ENCODE results near the gene MTHFR.

Gene MTHFR

GRCh38 chr1:11796036-11796828 is 9.5 kb downstream of the MTHFR start:
- no peak for DNase-seq

DNA sequence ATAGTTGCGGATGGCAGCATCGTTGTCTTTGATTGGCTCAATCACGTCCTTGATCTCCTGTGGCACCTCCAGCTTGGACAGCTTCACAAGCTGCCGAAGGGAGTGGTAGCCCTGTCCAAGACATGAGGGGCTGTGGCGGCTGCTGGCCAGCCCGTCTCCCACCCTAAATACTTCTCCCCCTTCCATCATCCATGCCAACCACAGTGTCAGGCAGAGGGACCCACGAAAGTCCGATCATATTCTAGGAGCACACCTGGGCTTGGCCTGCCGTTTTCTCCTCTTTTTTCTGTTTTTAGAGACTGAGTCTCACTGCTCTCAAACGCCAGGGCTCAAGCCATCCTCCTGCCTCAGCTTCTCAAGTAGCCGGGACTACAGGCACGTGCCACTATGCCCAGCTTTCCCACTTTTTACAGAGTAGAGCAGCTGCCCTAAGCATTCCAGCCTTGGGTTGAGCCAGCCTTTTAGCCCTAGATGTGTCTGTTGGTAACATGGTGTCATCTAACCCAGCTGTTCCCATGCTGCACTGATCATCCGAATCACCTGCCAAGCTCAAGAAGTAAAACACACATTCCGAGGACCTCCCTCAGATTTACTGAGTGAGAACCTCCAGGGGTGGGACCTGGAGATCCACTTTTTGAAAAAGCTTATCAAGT is 10.4 kb downstream of the MTHFR start:
- no peak for DNase-seq

- no peak for DNase-seq
Measured at GRCh38 chr1:11794446-11795237, 11.1 kb downstream of the MTHFR start.

- no peak for DNase-seq
Measured at GRCh38 chr1:11793819-11794218, 11.9 kb downstream of the MTHFR start.

GRCh38 chr1:11792106-11792505 is 13.7 kb downstream of the MTHFR start:
- no peak for DNase-seq

DNA sequence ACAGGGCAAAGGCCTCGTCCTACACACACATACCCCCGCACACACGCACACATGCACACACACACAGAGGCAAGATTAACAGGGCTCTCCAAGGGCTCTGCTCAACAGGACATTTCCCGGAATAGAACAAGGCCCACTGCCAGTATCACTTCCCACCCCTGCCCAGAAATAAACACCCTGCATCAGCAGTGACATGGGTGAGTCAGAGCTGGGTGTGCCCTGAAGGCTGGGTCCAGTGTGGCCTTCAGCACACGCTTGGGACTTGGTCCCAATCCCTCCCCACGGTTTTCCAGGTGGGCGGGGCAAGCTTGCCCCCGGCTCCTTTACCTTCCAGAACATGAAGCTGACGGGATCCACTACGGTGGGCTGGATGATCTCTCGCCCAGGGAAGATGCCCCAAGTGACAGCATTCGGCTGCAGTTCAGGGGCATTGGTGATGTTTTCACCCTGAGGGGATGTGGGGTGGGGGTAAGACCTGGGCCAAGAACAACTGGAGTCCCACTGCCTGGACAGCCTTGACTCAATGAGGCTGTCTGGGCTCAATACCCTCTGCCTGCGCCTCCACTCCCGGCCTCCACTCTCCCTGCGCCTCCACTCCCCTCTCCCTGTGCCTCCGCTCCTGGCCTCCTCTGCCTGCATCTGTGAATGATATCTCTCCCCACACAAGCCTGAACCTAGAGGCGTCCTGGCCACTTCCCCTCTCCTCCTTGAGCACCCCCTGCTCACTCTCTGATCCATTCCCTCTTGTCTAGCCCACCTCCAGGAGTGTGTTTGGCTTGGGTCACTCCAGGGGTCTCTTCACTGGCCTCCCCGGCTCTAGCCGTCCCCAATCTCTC is 14.7 kb downstream of the MTHFR start:
- DNase-seq, result no peak

DNA sequence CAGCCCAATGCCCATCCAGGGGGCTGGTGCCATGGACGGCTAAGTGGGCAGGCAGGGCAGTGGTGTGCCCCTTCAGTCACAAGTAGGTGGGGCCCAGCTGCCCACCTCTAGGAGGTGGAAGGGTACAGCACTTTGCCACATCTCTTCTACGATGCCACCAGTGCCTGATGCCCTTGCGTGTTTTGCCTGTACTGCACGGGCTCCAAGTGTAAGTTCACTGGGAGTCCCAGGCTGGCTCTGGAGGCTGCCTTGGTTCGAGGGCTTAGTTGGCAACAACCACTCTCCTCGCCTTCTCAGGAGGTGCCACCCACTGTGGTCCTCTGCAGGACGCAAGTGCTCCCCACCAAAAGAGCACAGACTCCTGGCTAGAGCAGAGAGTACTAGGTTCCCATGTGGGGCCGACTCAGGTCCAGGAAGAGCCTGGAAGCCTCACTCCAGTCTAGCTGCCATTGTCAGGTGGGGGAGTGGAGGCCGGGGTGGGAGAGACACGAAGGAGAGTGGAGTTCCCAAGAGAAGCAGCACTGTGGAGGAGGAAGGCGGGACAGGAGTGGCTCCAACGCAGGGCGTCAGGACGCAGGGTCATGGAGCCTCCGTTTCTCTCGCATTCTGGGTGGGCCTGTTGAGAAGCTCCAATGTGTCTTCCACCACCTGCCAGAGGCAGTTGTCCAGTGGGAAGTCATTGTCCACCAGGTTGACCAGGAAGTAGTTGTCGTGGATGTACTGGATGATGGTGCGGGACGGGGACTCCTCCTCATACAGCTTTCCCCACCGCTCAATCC is 15.5 kb downstream of the MTHFR start:
- DNase-seq, result no peak

DNA sequence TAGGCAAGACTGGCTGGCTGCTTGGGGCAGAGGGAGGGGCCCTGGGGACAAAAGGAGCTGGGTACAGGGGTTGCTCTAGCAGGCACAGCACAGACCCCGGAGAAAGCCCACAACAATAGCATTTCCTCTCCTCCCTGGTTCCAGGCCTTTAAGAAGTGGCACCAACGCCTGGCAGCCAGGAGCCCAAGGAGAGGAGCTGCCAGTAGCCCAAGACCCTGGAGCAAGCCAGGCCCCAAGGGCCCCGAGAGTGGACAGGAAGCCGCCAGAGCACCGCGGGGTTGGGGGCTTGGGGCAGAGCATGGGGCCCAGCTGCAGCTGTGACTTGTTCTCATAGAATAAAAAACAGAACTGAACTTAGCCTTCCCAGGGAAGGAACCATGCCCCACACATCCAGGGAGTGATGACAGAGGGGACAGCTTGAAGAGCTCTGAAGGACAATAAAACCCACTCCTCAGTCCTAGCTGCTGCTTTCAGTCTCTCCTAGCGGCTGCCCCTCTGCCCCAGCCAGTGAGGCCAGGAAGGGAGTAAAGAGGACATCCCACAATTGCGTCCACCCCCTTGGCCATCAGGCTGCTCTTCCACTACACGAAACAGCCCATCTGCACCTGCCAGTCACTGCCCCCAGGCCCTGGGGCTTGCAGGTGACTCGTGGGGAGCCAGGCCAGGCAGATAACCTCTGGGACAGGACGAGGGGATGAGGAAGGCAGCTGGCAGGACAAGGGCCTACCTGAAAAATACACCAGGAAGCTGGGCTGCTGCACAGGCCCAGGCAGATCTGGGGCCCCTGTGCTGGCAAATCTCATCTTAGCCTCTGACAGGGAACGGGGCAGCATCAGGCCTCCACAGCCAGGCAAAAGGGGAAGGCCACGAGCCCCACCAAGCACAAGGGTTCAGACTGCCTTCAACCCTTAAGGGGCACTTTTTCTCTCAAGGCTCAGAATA is 16.4 kb downstream of the MTHFR start:
- DNase-seq, result no peak

DNA sequence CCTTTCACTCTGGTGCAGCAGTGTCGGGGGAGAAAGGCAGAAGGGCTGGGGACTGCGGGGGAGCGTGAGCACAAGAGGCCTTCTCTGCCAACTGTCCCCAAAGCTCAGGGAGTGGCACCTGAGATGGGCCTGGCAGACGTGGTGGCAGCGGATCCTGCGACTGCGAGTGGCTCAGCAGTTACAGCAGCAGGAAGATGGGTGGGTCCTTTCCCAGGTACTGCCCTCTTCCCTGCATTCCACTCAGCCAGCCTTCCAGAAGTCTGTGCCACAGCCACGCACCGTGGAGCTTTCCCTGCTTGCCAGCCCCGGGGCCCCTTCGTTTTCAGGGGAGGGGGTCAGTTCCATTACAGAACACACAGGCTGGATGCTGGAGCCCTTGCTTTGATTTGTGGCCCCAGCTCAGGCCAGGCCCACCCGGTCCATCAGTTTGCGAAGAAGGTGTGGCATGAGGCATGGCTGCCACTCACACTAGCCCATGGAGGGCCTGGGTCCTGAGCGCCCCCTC is 17.2 kb downstream of the MTHFR start:
- DNase-seq, result no peak

GRCh38 chr1:11787804-11788436 is 17.8 kb downstream of the MTHFR start:
- no peak for DNase-seq

GRCh38 chr1:11787251-11787803 is 18.4 kb downstream of the MTHFR start:
- no peak for DNase-seq

DNA sequence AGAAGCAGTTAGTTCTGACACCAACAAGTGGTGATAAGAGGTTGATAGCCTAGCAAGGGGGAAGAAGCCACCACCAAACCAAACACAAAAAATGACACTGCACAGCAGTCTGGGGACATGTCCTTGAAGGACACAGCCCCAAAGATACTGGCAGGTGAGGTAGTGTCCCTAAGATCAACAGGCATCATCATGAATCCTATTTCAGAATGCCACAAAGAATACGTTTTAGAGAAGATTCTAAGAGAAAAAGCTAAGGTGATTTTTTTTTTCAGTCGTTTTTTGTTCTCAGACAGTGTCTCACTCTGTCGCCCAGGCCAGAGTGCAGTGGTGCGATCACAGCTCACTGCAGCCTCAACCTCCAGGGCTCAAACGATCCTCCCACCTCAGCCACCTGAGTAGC is 19.6 kb downstream of the MTHFR start:
- DNase-seq, result no peak

DNA sequence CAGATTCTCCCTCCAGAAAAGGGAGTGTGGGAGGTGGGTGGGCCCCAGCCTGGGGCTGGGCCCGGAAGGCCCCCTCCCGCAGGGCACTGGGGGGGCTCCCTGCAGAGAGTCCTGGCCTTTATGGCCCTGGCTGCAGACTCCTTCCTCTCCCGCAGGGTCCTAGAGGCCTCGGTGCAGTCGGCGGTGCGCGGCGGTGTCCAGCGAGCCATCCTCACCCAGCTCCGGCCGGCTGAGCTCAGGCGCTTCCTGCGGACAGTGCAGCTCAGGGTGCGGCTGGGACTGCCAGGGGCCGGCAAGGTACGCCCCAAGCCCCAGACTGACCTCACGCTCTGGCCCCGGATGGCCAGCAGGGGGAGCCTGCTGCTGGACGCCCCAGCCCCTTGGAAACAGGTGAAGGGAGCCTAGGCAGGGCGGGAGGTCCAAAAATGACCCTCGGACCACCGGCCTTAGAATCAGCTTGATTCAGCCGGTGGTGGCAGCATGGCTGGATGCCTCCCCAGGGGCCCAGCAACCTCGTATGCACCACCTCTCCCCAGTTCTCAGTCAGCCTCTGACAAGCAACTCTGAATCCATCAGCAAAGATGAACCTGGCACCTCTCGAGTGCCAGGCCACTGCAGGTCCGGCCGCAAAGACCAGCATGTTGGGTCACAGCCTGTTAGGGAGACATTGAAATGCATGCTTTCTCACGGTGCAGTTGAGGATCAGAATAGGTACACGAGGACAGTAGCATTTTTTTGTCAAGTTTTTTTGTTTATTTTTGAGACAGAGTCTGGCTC is 20.6 kb downstream of the MTHFR start:
- DNase-seq, result peak; percentile 38

- DNase-seq, result no peak
Measured at GRCh38 chr1:11784256-11784992, 21.3 kb downstream of the MTHFR start.

- DNase-seq, result no peak
Measured at GRCh38 chr1:11783556-11783955, 22.2 kb downstream of the MTHFR start.

DNA sequence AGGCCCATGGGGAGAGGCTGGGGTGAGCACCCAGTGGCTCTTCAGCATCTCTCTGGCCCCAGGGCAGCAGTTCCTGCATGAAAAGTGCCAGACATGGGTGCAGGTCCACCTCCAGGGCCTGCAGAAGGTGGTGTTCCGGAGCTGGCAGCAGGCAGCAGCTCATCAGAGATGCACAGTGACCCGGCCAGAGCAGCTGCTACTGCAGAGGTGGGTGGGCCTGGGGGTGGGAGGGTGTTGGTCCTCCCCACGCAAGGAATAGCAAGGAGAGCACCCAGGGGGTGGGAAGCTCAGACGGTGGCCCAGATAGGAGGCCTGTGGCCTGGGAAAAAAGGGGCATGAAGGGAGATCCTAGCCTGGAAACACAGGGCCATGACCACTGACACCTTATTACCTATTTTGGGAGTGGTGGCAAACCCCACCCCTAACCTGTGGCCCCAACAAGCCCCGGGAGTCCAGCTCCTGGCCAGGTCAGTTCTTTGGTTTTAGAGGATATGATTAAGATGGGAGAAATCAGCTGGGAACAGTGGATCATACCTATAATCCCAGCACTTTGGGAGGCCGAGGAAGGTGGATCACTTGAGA is 23.5 kb downstream of the MTHFR start:
- no peak for DNase-seq

DNA sequence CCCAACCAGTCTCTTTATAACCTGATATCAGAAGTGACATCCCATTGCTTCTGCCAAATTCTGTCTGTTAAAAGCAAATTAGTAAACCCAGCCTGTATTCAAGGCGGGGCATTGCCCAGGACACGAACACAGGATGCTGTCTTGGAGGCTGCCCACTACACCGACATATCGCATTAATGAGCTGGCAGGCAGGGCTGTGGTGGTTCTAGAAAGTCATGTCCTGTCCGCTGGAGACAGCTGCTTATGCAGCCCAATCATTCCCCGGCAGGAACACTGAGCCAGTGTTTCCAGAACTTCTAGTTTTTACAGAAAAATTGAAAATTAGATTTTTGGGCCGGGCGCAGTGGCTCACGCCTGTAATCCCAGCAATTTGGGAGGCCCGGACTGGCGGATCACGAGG is 24.5 kb downstream of the MTHFR start:
- no peak for DNase-seq

Measured in activated naive CD4-positive, alpha-beta T cell treated with anti-CD3 and anti-CD28 coated beads, Interleukin-2, amount 50 U/mL, for 16 hours (primary cell).